Measurements from ENCODE around the gene SLC35E4.
"Not testable (repeated sequence)": the region's sequence is repeated elsewhere in the genome, so short reads cannot be mapped to it uniquely, and the experiment has no call there.

DNA sequence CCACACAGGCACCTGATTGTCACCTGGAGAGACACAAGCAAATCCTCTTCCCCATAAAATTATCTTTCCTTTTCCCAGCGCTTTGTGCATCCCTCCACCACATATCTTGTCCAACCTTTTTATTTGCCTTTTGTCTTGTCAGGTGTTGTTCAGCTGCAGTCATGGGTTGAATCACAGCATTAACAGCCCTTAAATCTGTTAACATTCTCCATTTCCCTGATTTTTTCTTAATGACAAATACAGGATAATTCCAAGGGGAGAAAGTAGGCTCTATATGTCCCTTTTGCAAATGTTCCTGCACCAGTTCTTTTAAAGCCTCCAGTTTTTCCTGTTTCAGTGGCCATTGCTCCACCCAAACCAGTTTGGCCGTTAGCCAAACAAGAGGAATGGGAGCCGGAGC lies 41.0 kb downstream of the SLC35E4 start:
- not testable (repeated sequence) for TF ChIP-seq SMC3 (conservative IDR thresholded peaks at IDR 0.05; ENCODE audit: insufficient read depth, low read depth, low read length); CHD4 (IDR thresholded peaks at IDR 0.05; ENCODE audit: insufficient read depth, insufficient replicate concordance, low read depth, low read length, poor library complexity, severe bottlenecking); ZNF121 (CRISPR knock-in tag; conservative IDR thresholded peaks at IDR 0.05)
- TF ChIP-seq, protein P1, sequence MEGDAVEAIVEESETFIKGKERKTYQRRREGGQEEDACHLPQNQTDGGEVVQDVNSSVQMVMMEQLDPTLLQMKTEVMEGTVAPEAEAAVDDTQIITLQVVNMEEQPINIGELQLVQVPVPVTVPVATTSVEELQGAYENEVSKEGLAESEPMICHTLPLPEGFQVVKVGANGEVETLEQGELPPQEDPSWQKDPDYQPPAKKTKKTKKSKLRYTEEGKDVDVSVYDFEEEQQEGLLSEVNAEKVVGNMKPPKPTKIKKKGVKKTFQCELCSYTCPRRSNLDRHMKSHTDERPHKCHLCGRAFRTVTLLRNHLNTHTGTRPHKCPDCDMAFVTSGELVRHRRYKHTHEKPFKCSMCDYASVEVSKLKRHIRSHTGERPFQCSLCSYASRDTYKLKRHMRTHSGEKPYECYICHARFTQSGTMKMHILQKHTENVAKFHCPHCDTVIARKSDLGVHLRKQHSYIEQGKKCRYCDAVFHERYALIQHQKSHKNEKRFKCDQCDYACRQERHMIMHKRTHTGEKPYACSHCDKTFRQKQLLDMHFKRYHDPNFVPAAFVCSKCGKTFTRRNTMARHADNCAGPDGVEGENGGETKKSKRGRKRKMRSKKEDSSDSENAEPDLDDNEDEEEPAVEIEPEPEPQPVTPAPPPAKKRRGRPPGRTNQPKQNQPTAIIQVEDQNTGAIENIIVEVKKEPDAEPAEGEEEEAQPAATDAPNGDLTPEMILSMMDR (IDR thresholded peaks at IDR 0.05 in 2 of 3, conservative IDR thresholded peaks at IDR 0.05 in 1 of 3; ENCODE audit: insufficient read depth in 2 of 3, low read depth in 1 of 3, low read length in 3 of 3): not testable (repeated sequence)
